Measurements from ENCODE around the gene MVP. TPM values are rescaled to one million over a fixed set of nuclear protein-coding genes. Genes with fewer than 3 reads are reported as not detected.
A peak's percentile ranks its signal among the peaks of the same experiment; 100 is the strongest.

Gene MVP
- total RNA-seq, 5 donors from 2014 or later (not counting 1 experiment from before 2014, with no cell fraction given): 140 to 173 (median 158) TPM

GRCh38 chr16:29809850-29810698 is 10.2 kb upstream of the MVP start:
- peaks cover 34 to 71% of the 10 kb centered on the region in 2 experiments for H3K4me1 ChIP-seq (ENCODE audit: control insufficient read depth in 1 of 2, extremely low read depth in 1 of 2, insufficient read depth in 2 of 2, low read length in 2 of 2)
- H3K4me3 ChIP-seq (ENCODE audit: control insufficient read depth in 1 of 2, extremely low read depth in 1 of 2, low read length in 1 of 2): peak overlapping the region; percentile 40 to 59
- peaks cover 54 to 69% (median 57%) of the 10 kb centered on the region in 3 donors for H3K4me1 Mint-ChIP-seq
- ChIA-PET POLR2A (interaction anchor here in 1 of 2 donors (0.6 kb wide), 1 partner anchor 25 kb away, joined by 14 read pairs; no protein-coding TSS in a partner anchor), CTCF (interaction anchor here (0.5 to 1.1 kb wide), 4 partner anchors 12 to 118 kb away, joined by 3 to 5 read pairs (median 3); no protein-coding TSS in a partner anchor)
- 50% methylated on average over 7 of the region's 23 CpGs for WGBS (ENCODE audit: insufficient coverage)
- H3K4me3 Mint-ChIP-seq: peak overlapping the region; percentile 81 to 90 (median 82)
- H3K9me3 Mint-ChIP-seq: no peaks in the 10 kb centered on the region
- ATAC-seq (replicated peaks in 1 of 4) (no peak), DNase-seq (peak in 30 of 35 experiments; percentile 36 to 73 (median 53))
- H3K27me3 Mint-ChIP-seq: peaks cover 0 to 2% of the 10 kb centered on the region in 2 donors
- H3K36me3 Mint-ChIP-seq: peaks cover 14% of the 10 kb centered on the region
- H3K9me3 ChIP-seq: no peaks in the 10 kb centered on the region
- peak overlapping the region; percentile 87 to 94 for H3K27ac Mint-ChIP-seq
- H3K27ac ChIP-seq (ENCODE audit: low read length): peak overlapping the region; percentile 66
- H3K27me3 ChIP-seq (replicated peaks in 1 of 2; ENCODE audit: control insufficient read depth in 2 of 2, extremely low read depth in 1 of 2, insufficient read depth in 2 of 2, low read length in 1 of 2): peaks cover 0 to 16% of the 10 kb centered on the region in 2 experiments
- H3K36me3 ChIP-seq (ENCODE audit: control insufficient read depth in 2 of 2, extremely low read depth in 1 of 2, insufficient read depth in 1 of 2, low read length in 1 of 2): peaks cover 0 to 19% of the 10 kb centered on the region in 2 donors

- no peak for DNase-seq
- Histone ChIP-seq H3K36me3 (ENCODE audit: control insufficient read depth in 2 of 2, extremely low read depth in 1 of 2, insufficient read depth in 1 of 2, low read length in 1 of 2) (peaks cover 0 to 19% of the 10 kb centered on the region in 2 donors), H3K27ac (ENCODE audit: low read length) (peak overlapping the region; percentile 66), H3K9me3 (no peaks in the 10 kb centered on the region), H3K27me3 (replicated peaks in 1 of 2; ENCODE audit: control insufficient read depth in 2 of 2, extremely low read depth in 1 of 2, insufficient read depth in 2 of 2, low read length in 1 of 2) (peaks cover 0 to 16% of the 10 kb centered on the region in 2 experiments), H3K4me3 (ENCODE audit: control insufficient read depth in 1 of 2, extremely low read depth in 1 of 2, low read length in 1 of 2) (peak overlapping the region; percentile 69 to 72), H3K4me1 (ENCODE audit: control insufficient read depth in 1 of 2, extremely low read depth in 1 of 2, insufficient read depth in 2 of 2, low read length in 2 of 2) (peaks cover 34 to 75% of the 10 kb centered on the region in 2 experiments)
- ChIA-PET POLR2A (interaction anchor here in 1 of 2 donors (0.6 kb wide), 1 partner anchor 24 kb away, joined by 14 read pairs; no protein-coding TSS in a partner anchor), CTCF (interaction anchor here (0.7 to 1.1 kb wide), 3 partner anchors 11 to 38 kb away, joined by 3 to 5 read pairs (median 3); no protein-coding TSS in a partner anchor)
- Mint-ChIP-seq H3K27ac (peak overlapping the region; percentile 87 to 94), H3K4me1 (peaks cover 54 to 72% (median 59%) of the 10 kb centered on the region in 3 donors), H3K4me3 (peak overlapping the region; percentile 81 to 90 (median 82)), H3K9me3 (no peaks in the 10 kb centered on the region), H3K36me3 (peaks cover 14% of the 10 kb centered on the region), H3K27me3 (peaks cover 0 to 2% of the 10 kb centered on the region in 2 donors)
- 19% methylated on average over 5 of the region's 9 CpGs for WGBS (ENCODE audit: insufficient coverage)
- ATAC-seq (replicated peaks in 1 of 4): no peak
Observed at GRCh38 chr16:29810699-29811169, 9.5 kb upstream of the MVP start.

GRCh38 chr16:29811170-29811895 is 8.9 kb upstream of the MVP start:
- ChIA-PET CTCF (interaction anchor here (0.5 to 0.7 kb wide), 2 partner anchors 37 to 638 kb away, joined by 3 read pairs; no protein-coding TSS in a partner anchor), POLR2A (interaction anchor here in 1 of 2 donors (0.6 kb wide), 2 partner anchors 24 to 67 kb away, joined by 3 to 14 read pairs; no protein-coding TSS in a partner anchor)
- peak overlapping the region; percentile 87 to 94 for H3K27ac Mint-ChIP-seq
- peak overlapping the region; percentile 69 to 72 for H3K4me3 ChIP-seq (ENCODE audit: control insufficient read depth in 1 of 2, extremely low read depth in 1 of 2, low read length in 1 of 2)
- peaks cover 0 to 19% of the 10 kb centered on the region in 2 donors for H3K36me3 ChIP-seq (ENCODE audit: control insufficient read depth in 2 of 2, extremely low read depth in 1 of 2, insufficient read depth in 1 of 2, low read length in 1 of 2)
- H3K27ac ChIP-seq (ENCODE audit: low read length): peak overlapping the region; percentile 66
- peaks cover 0 to 2% of the 10 kb centered on the region in 2 donors for H3K27me3 Mint-ChIP-seq
- ATAC-seq (replicated peaks in 1 of 4): peak; percentile 9 to 22 (median 16)
- peaks cover 34 to 75% of the 10 kb centered on the region in 2 experiments for H3K4me1 ChIP-seq (ENCODE audit: control insufficient read depth in 1 of 2, extremely low read depth in 1 of 2, insufficient read depth in 2 of 2, low read length in 2 of 2)
- peaks cover 0 to 16% of the 10 kb centered on the region in 2 experiments for H3K27me3 ChIP-seq (replicated peaks in 1 of 2; ENCODE audit: control insufficient read depth in 2 of 2, extremely low read depth in 1 of 2, insufficient read depth in 2 of 2, low read length in 1 of 2)
- under 1% methylated on average over 20 of the region's 31 CpGs for WGBS (ENCODE audit: insufficient coverage)
- H3K36me3 Mint-ChIP-seq: peaks cover 14% of the 10 kb centered on the region
- DNase-seq: peak in 24 of 35 experiments; percentile 33 to 78 (median 52)
- peak overlapping the region; percentile 81 to 90 (median 82) for H3K4me3 Mint-ChIP-seq
- peaks cover 54 to 75% (median 60%) of the 10 kb centered on the region in 3 donors for H3K4me1 Mint-ChIP-seq
- no peaks in the 10 kb centered on the region for H3K9me3 ChIP-seq
- H3K9me3 Mint-ChIP-seq: no peaks in the 10 kb centered on the region

- ATAC-seq (replicated peaks in 1 of 4) (no peak), DNase-seq (peak in 6 of 35 experiments; percentile 18 to 62 (median 36))
- H3K36me3 Mint-ChIP-seq: peaks cover 14% of the 10 kb centered on the region
- peaks cover 0 to 2% of the 10 kb centered on the region in 2 donors for H3K27me3 Mint-ChIP-seq
- H3K27me3 ChIP-seq (replicated peaks in 1 of 2; ENCODE audit: control insufficient read depth in 2 of 2, extremely low read depth in 1 of 2, insufficient read depth in 2 of 2, low read length in 1 of 2): peaks cover 0 to 16% of the 10 kb centered on the region in 2 experiments
- peak within 1 kb of the TSS; percentile 81 to 90 (median 82) for H3K4me3 Mint-ChIP-seq
- 15% methylated on average over 37 of the region's 69 CpGs for WGBS (ENCODE audit: insufficient coverage)
- H3K27ac ChIP-seq (ENCODE audit: low read length): peak within 1 kb of the TSS; percentile 66
- no peaks in the 10 kb centered on the region for H3K9me3 ChIP-seq
- H3K4me1 Mint-ChIP-seq: peaks cover 59 to 80% (median 63%) of the 10 kb centered on the region in 3 donors
- peak within 1 kb of the TSS; percentile 69 to 72 for H3K4me3 ChIP-seq (ENCODE audit: control insufficient read depth in 1 of 2, extremely low read depth in 1 of 2, low read length in 1 of 2)
- ChIA-PET CTCF (interaction anchor here in 1 of 2 donors (0.5 kb wide), 1 partner anchor 637 kb away, joined by 3 read pairs; no protein-coding TSS in a partner anchor), POLR2A (no interaction called here)
- H3K4me1 ChIP-seq (ENCODE audit: control insufficient read depth in 1 of 2, extremely low read depth in 1 of 2, insufficient read depth in 2 of 2, low read length in 2 of 2): peaks cover 34 to 81% of the 10 kb centered on the region in 2 experiments
- no peaks in the 10 kb centered on the region for H3K9me3 Mint-ChIP-seq
- peak within 1 kb of the TSS; percentile 87 to 94 for H3K27ac Mint-ChIP-seq
- peaks cover 0 to 19% of the 10 kb centered on the region in 2 donors for H3K36me3 ChIP-seq (ENCODE audit: control insufficient read depth in 2 of 2, extremely low read depth in 1 of 2, insufficient read depth in 1 of 2, low read length in 1 of 2)
Observed at GRCh38 chr16:29811896-29812665, 8.2 kb upstream of the MVP start, which contains the start of gene PRRT2. PRRT2 (plus strand) TSS chr16:29812193; CDS start chr16:29813055, 862 bp downstream.

GRCh38 chr16:29812754-29813643 is 7.3 kb upstream of the MVP start:
- Mint-ChIP-seq H3K4me1 (peaks cover 62 to 79% (median 64%) of the 10 kb centered on the region in 3 donors), H3K36me3 (peaks cover 14% of the 10 kb centered on the region), H3K4me3 (peak overlapping the region; percentile 81 to 90 (median 82)), H3K27me3 (peaks cover 0 to 2% of the 10 kb centered on the region in 2 donors), H3K27ac (peak overlapping the region; percentile 55 to 71), H3K9me3 (no peaks in the 10 kb centered on the region)
- ATAC-seq (replicated peaks in 1 of 4) (no peak), DNase-seq (no peak)
- CTCF ChIA-PET: interaction anchor here in 1 of 2 donors (0.7 kb wide), 1 partner anchor 14 kb away, joined by 3 read pairs; no protein-coding TSS in a partner anchor
- peaks cover 0 to 20% of the 10 kb centered on the region in 2 donors for H3K36me3 ChIP-seq (ENCODE audit: control insufficient read depth in 2 of 2, extremely low read depth in 1 of 2, insufficient read depth in 1 of 2, low read length in 1 of 2)
- H3K4me3 ChIP-seq (ENCODE audit: control insufficient read depth in 1 of 2, extremely low read depth in 1 of 2, low read length in 1 of 2): no peak overlapping the region
- H3K27ac ChIP-seq (ENCODE audit: low read length): no peak overlapping the region
- H3K4me1 ChIP-seq (ENCODE audit: control insufficient read depth in 1 of 2, extremely low read depth in 1 of 2, insufficient read depth in 2 of 2, low read length in 2 of 2): peaks cover 34 to 82% of the 10 kb centered on the region in 2 experiments
- H3K9me3 ChIP-seq: no peaks in the 10 kb centered on the region
- 89% methylated on average over 5 of the region's 9 CpGs for WGBS (ENCODE audit: insufficient coverage)
- POLR2A ChIA-PET: interaction anchor here in 1 of 2 donors (0.6 kb wide), 1 partner anchor 60 kb away, joined by 12 read pairs; no protein-coding TSS in a partner anchor
- peaks cover 0 to 16% of the 10 kb centered on the region in 2 experiments for H3K27me3 ChIP-seq (replicated peaks in 1 of 2; ENCODE audit: control insufficient read depth in 2 of 2, extremely low read depth in 1 of 2, insufficient read depth in 2 of 2, low read length in 1 of 2)
